NB4 (cell line): ENCODE results near the gene NRG3.

ENCODE experiments used
- DNase-seq: peaks from one replicate; pipeline ENCODE4 v3.0.0; 2010; ENCODE audit warnings: low read depth
- H3K4me3 ChIP-seq: one replicate; pipeline ENCODE4 v1.5.1; 2011; ENCODE audit warnings: mild to moderate bottlenecking, low read depth, low read length, moderate library complexity
- MYC ChIP-seq: IDR thresholded peaks from 2 replicates; pipeline ENCODE4 v1.6.1; 2011; ENCODE audit warnings: low read depth, low read length
- POLR2A ChIP-seq: IDR thresholded peaks from 2 replicates; pipeline ENCODE4 v1.6.1; 2011; ENCODE audit warnings: mild to moderate bottlenecking; ENCODE audit not compliant: insufficient read length; ENCODE audit errors: extremely low read depth
- TF ChIP-seq, protein P1 (sequence below): IDR thresholded peaks from 2 replicates; pipeline ENCODE4 v1.6.1; 2011; ENCODE audit warnings: low read depth, low read length
- TF ChIP-seq, protein P2 (sequence below): IDR thresholded peaks from one replicate; pipeline ENCODE4 v1.5.1; 2012; ENCODE audit warnings: low read depth, low read length

NRG3 gene

DNA sequence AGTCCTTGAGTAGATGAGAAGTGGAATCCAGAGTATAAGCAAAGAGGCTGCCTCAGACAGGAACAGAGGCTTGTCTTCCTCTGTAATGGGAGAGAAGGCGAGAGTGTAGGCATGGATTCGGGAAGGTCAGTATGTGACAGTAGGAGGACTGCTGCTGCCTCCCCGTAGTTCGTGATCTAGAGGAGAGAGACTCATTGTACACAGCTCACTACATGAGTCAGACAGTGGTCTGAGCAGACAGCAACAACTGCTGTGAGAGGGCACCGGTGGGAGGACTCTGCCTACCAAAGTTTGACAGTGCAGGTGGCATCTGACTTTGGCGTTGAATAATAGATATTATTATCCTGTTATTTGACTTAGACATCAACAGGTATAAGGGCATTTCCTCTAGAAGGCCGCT lies 319.4 kb downstream of the NRG3 start:
- DNase-seq = no peak
- H3K4me3 ChIP-seq = no peak overlapping the region
- TF ChIP-seq, protein P1, sequence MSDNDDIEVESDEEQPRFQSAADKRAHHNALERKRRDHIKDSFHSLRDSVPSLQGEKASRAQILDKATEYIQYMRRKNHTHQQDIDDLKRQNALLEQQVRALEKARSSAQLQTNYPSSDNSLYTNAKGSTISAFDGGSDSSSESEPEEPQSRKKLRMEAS = no peak

DNA sequence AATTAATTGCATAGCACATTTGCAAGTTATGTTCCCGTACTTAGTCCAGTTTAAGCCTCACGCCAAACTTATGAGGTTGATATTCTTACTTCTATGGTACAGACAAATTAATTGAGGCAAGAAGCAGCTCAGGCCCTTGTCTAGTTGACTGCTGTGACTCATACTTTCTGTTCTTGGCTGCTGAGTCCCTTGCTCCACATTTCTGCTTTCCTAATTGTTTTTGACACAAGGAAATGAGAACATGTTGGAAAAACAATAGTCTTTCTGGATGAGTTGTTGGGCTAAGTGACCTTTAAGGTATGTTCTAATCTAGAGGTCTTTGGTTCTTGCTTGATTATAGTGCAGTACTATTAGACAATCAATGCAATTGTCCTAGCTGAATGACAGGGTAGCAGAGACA lies 331.8 kb downstream of the NRG3 start:
- TF ChIP-seq, protein P1 = no peak
- TF ChIP-seq, protein P2, sequence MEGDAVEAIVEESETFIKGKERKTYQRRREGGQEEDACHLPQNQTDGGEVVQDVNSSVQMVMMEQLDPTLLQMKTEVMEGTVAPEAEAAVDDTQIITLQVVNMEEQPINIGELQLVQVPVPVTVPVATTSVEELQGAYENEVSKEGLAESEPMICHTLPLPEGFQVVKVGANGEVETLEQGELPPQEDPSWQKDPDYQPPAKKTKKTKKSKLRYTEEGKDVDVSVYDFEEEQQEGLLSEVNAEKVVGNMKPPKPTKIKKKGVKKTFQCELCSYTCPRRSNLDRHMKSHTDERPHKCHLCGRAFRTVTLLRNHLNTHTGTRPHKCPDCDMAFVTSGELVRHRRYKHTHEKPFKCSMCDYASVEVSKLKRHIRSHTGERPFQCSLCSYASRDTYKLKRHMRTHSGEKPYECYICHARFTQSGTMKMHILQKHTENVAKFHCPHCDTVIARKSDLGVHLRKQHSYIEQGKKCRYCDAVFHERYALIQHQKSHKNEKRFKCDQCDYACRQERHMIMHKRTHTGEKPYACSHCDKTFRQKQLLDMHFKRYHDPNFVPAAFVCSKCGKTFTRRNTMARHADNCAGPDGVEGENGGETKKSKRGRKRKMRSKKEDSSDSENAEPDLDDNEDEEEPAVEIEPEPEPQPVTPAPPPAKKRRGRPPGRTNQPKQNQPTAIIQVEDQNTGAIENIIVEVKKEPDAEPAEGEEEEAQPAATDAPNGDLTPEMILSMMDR = no peak
- no peak for TF ChIP-seq POLR2A
- no peak for TF ChIP-seq MYC
- DNase-seq = no peak
- no peak overlapping the region for H3K4me3 ChIP-seq

DNA sequence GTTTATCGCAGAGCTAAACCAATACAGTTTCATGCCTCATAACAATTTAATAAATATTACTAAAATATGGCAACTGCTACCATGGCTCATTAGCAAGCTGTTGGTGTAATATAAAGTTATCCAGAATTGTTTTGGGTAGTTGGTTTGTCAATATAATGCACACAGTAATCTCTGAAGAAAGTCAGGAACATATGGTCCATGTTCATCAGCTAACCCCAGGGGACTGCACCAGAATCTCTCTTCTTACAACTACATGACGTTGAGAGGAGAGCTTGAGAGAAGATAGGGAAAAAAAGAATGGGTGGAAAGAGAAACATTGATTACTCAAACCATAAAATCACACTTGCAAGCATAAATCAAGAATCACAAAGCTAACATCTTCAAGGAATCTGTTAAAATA lies 333.7 kb downstream of the NRG3 start:
- H3K4me3 ChIP-seq = no peak overlapping the region
- TF ChIP-seq MYC = no peak
- TF ChIP-seq, protein P1 = no peak
- no peak for TF ChIP-seq POLR2A
- TF ChIP-seq, protein P2 = no peak
- DNase-seq = no peak

DNA sequence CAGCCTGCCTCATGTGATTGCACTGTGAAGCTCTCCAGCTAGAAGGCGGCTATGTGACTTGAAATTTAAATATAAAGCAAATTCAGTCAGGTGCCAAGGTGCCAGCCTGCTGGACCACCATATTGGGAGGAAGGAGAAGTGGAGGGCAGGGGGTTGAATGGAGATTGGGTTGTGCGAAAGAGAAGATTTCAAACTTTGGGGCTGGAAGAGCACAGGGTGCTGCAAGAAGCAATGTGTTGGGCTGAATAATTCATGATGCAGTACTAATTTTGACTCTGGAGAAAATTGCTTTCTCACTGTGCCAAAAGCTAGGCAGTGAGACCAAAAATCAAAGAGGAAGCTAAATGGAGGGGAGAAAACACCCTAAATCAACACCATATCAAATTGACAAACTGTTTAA lies 335.3 kb downstream of the NRG3 start:
- H3K4me3 ChIP-seq = no peak overlapping the region
- TF ChIP-seq MYC (no peak), POLR2A (no peak)
- TF ChIP-seq, protein P2 = no peak
- TF ChIP-seq, protein P1 = no peak
- DNase-seq = no peak

DNA sequence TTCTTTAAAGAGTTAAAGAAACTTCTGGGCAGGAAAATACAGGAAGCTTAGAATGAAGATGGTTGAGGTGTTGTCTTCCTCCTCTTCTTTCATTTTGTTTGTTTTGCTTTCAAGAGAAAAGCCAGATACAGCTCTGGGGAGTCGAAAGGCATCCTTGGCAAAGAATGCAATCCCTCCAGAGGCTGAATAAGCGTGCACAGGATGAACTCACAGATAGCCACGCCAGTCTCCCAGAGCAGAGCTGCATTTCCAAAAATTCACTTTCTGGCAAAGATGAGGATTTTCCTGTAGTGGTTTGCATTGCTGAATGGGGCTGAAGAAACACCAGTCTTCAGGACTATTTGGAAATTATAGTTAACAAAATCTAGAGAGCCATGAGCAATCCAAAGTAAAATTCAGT lies 336.4 kb downstream of the NRG3 start:
- TF ChIP-seq MYC (no peak), POLR2A (no peak)
- TF ChIP-seq, protein P1 = no peak
- TF ChIP-seq, protein P2 = no peak
- H3K4me3 ChIP-seq = no peak overlapping the region
- no peak for DNase-seq

DNA sequence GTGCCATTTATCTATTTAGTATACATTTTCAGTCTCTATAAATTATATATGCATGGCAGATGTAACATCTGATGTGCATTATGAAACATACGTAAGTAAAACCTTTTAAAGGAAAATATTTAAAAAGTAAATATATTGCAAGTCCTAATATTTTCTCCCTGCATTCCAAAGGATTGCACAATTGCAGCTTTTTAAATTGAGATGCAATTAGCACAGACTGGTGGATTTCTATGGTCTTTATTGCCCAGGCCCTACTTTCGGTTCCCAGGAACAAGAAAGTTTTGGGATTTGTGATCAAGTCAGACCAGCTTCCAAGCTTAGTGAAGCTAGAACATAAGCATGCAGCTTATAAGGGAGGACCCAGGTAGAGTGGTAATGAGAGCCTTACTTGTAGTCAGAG lies 337.8 kb downstream of the NRG3 start:
- TF ChIP-seq, protein P2 = no peak
- TF ChIP-seq MYC (no peak), POLR2A (no peak)
- TF ChIP-seq, protein P1 = no peak
- no peak overlapping the region for H3K4me3 ChIP-seq
- no peak for DNase-seq
